Measurements from ENCODE around the gene DGKE.

The DGKE gene

DNA sequence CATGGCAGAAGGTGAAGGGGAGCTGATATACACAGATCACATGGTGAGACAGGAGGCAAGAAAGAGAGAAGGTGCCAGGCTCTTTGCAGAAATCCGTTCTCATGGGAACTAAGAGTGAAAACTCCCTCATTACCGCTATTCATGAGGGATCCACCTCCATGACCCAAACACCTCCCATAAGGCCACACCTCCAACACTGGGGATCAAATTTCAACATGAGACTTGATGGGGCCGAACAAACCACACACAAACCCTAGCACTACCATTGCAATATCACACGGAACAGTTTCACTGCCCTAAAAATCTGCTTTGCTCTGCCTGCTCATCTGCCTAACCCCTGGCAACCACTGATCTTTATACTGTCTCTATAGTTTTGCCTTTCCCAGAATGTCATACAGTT is 35.0 kb upstream of the DGKE start:
- no peak overlapping the region for H3K9ac ChIP-seq (ENCODE audit: low read length in 5 of 5)

DNA sequence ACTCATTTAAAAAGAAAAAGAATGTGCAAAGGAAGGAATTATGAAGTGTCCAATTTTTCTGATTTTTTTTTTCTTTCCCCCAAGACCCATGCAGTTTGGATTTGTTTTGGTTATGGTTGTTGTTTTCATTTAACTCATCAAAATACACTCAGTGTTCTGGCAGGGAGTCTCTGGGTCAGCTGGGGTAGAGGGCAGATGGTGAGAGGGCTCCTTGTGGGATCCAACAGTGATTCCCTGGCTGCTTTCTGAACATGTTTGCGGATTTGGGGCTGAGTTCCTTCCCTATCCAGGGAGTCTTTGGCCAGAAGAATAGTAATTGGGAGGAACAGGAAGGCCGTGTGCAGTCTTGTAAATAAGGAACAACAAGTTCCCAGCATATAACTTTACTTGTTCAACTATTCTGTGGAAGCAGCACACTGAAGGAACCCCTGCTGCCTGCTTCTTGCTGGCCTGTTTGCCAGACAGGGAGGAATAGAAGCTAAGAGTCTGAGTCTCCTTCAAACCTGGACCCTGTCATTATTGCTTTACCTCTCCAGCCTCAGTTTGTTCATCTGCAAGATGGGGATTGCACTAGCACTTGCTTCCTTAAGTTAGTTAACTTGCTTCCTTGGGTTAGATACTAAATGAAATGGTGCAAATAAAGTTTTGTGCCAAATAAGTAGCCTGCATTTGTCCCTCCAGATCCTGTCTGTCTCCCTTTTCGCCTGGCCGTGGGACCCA is 32.3 kb upstream of the DGKE start:
- Histone ChIP-seq H3K36me3 (ENCODE audit: control insufficient read depth in 5 of 5, insufficient read depth in 5 of 5, low read length in 5 of 5) (no peaks in the 10 kb centered on the region), H3K27me3 (ENCODE audit: control insufficient read depth in 5 of 5, insufficient read depth in 4 of 5, low read length in 5 of 5) (peaks cover 0 to 3% (median 0%) of the 10 kb centered on the region in 5 donors), H3K9me3 (ENCODE audit: control insufficient read depth in 5 of 5, low read length in 5 of 5) (no peaks in the 10 kb centered on the region), H3K9ac (ENCODE audit: low read length in 5 of 5) (no peak overlapping the region), H3K27ac (ENCODE audit: low read depth, low read length) (no peak overlapping the region), H3K4me3 (ENCODE audit: low read depth in 1 of 5, low read length in 5 of 5) (no peak overlapping the region), H3K4me1 (ENCODE audit: control insufficient read depth in 5 of 5, insufficient read depth in 5 of 5, low read length in 5 of 5) (peaks cover 0 to 9% (median 2%) of the 10 kb centered on the region in 5 donors)

More for the DNA sequence above, 35.0 kb upstream of the DGKE start:
- no peak overlapping the region for H3K27ac ChIP-seq (ENCODE audit: low read depth, low read length)
- peaks cover 0 to 9% (median 2%) of the 10 kb centered on the region in 5 donors for H3K4me1 ChIP-seq (ENCODE audit: control insufficient read depth in 5 of 5, insufficient read depth in 5 of 5, low read length in 5 of 5)
- no peaks in the 10 kb centered on the region for H3K36me3 ChIP-seq (ENCODE audit: control insufficient read depth in 5 of 5, insufficient read depth in 5 of 5, low read length in 5 of 5)
- H3K4me3 ChIP-seq (ENCODE audit: low read depth in 1 of 5, low read length in 5 of 5) = no peak overlapping the region
- H3K9me3 ChIP-seq (ENCODE audit: control insufficient read depth in 5 of 5, low read length in 5 of 5) = no peaks in the 10 kb centered on the region
- peaks cover 0 to 3% (median 0%) of the 10 kb centered on the region in 5 donors for H3K27me3 ChIP-seq (ENCODE audit: control insufficient read depth in 5 of 5, insufficient read depth in 4 of 5, low read length in 5 of 5)

DNA sequence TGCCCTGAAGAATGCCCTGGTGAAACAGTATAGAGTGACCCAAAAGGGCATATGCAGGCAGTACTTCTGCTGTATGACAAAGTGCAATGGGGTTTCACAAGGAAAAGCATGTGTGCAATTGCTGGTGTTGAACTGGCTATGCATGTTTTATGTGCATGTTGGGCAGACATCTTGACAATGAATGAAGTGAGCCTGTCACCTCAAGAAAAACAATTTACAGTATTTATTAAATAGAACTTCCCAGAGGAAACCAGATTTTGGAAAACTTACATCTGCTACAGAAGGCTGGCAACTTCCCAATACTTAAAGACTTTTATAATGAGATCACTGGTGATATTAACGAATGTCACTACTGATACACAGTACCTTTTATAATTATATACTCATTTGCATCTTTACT is 30.9 kb upstream of the DGKE start:
- H3K36me3 ChIP-seq (ENCODE audit: control insufficient read depth in 5 of 5, insufficient read depth in 5 of 5, low read length in 5 of 5) = no peaks in the 10 kb centered on the region
- no peak overlapping the region for H3K9ac ChIP-seq (ENCODE audit: low read length in 5 of 5)
- no peaks in the 10 kb centered on the region for H3K27me3 ChIP-seq (ENCODE audit: control insufficient read depth in 5 of 5, insufficient read depth in 4 of 5, low read length in 5 of 5)
- no peak overlapping the region for H3K4me3 ChIP-seq (ENCODE audit: low read depth in 1 of 5, low read length in 5 of 5)
- no peak overlapping the region for H3K27ac ChIP-seq (ENCODE audit: low read depth, low read length)
- peaks cover 0 to 9% (median 2%) of the 10 kb centered on the region in 5 donors for H3K4me1 ChIP-seq (ENCODE audit: control insufficient read depth in 5 of 5, insufficient read depth in 5 of 5, low read length in 5 of 5)
- no peaks in the 10 kb centered on the region for H3K9me3 ChIP-seq (ENCODE audit: control insufficient read depth in 5 of 5, low read length in 5 of 5)

DNA sequence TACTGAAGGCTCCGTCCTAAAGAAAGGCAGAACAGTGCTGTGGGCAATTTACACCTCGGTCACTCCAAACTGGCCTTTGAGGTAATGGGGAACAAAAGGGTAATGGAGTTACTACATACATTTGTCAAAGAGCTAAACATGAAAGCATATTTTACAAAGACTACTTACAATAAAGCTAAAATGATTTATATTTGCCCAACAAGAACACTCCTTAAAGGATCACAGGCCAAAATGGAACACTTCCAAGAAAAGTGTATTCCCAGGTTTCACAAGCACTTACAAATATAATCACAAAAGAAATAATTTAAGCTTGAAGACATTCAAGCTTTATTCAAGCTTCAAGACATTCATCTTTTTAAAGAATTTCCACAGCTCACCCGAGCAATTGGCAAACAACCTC is 29.5 kb upstream of the DGKE start:
- Histone ChIP-seq H3K4me3 (ENCODE audit: low read depth in 1 of 5, low read length in 5 of 5) (no peak overlapping the region), H3K27ac (ENCODE audit: low read depth, low read length) (no peak overlapping the region), H3K4me1 (ENCODE audit: control insufficient read depth in 5 of 5, insufficient read depth in 5 of 5, low read length in 5 of 5) (peaks cover 0 to 9% (median 0%) of the 10 kb centered on the region in 5 donors), H3K36me3 (ENCODE audit: control insufficient read depth in 5 of 5, insufficient read depth in 5 of 5, low read length in 5 of 5) (no peaks in the 10 kb centered on the region), H3K27me3 (ENCODE audit: control insufficient read depth in 5 of 5, insufficient read depth in 4 of 5, low read length in 5 of 5) (no peaks in the 10 kb centered on the region), H3K9ac (ENCODE audit: low read length in 5 of 5) (no peak overlapping the region), H3K9me3 (ENCODE audit: control insufficient read depth in 5 of 5, low read length in 5 of 5) (no peaks in the 10 kb centered on the region)

DNA sequence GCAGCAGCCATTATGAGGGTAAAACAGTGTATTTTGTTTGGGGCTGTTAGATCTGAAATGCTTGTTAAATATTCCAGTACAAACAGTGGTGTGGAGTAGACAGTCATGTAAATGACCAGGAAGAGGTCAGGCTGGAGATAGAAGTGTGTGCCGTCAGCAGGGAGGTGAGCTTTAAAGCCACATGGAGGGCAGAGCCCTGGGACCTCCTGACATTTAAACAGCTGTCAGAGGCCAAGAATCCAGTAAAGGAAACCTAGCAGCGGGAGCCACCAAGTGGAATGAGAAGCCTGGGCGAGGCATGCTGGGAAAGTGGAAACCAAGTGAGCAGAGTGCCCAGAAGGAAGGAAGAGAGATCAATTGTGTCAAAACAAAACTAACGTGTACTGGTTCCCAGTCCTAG is 27.0 kb upstream of the DGKE start:
- Histone ChIP-seq H3K4me1 (ENCODE audit: control insufficient read depth in 5 of 5, insufficient read depth in 5 of 5, low read length in 5 of 5) (peaks cover 0 to 3% (median 0%) of the 10 kb centered on the region in 5 donors), H3K9me3 (ENCODE audit: control insufficient read depth in 5 of 5, low read length in 5 of 5) (no peaks in the 10 kb centered on the region), H3K27ac (ENCODE audit: low read depth, low read length) (no peak overlapping the region), H3K27me3 (ENCODE audit: control insufficient read depth in 5 of 5, insufficient read depth in 4 of 5, low read length in 5 of 5) (peaks cover 0 to 3% (median 0%) of the 10 kb centered on the region in 5 donors), H3K9ac (ENCODE audit: low read length in 5 of 5) (no peak overlapping the region), H3K36me3 (ENCODE audit: control insufficient read depth in 5 of 5, insufficient read depth in 5 of 5, low read length in 5 of 5) (no peaks in the 10 kb centered on the region), H3K4me3 (ENCODE audit: low read depth in 1 of 5, low read length in 5 of 5) (no peak overlapping the region)

DNA sequence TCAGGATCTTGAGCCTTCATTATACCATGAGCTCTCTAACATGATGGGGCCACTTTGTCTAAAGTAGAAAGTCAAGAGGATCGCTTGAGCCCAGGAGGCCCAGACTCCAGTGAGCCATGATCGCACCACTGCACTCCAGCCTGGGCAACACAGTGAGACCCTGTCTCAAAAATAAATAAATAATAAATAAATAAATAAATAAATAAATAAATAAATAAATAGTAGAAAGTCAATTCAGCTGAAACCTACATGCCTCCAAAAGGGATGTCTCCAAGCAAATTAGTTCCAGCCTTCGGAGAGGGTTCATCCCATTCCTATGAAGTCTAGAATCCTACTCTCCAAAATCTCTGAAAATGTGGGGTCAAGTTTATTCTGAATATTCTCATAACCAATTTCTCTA is 26.2 kb upstream of the DGKE start:
- H3K9ac ChIP-seq (ENCODE audit: low read length in 5 of 5) = no peak overlapping the region
- H3K4me3 ChIP-seq (ENCODE audit: low read depth in 1 of 5, low read length in 5 of 5) = no peak overlapping the region
- H3K27ac ChIP-seq (ENCODE audit: low read depth, low read length) = no peak overlapping the region
- no peaks in the 10 kb centered on the region for H3K9me3 ChIP-seq (ENCODE audit: control insufficient read depth in 5 of 5, low read length in 5 of 5)
- peaks cover 0 to 3% (median 0%) of the 10 kb centered on the region in 5 donors for H3K27me3 ChIP-seq (ENCODE audit: control insufficient read depth in 5 of 5, insufficient read depth in 4 of 5, low read length in 5 of 5)
- no peaks in the 10 kb centered on the region for H3K36me3 ChIP-seq (ENCODE audit: control insufficient read depth in 5 of 5, insufficient read depth in 5 of 5, low read length in 5 of 5)
- no peaks in the 10 kb centered on the region for H3K4me1 ChIP-seq (ENCODE audit: control insufficient read depth in 5 of 5, insufficient read depth in 5 of 5, low read length in 5 of 5)

DNA sequence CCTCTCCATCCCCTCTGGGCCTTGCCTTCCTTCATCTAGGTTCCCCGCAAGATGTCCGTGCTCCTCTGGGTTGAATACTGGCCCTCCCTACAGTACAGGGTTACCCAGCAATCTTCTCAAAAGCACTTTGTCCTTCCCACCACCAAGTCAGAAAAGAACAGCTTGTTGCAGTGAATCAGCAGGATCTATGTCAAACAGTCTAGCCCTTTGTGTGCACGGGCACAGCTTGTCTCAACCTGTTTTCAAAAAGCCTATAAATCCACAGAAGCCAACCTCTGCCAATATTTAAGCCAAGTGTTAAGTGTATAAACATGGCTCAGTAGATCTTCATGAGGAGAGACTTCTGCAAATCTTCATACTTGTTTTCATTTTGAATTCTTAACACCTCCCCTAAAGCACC is 25.4 kb upstream of the DGKE start:
- Histone ChIP-seq H3K9me3 (ENCODE audit: control insufficient read depth in 5 of 5, low read length in 5 of 5) (no peaks in the 10 kb centered on the region), H3K27me3 (ENCODE audit: control insufficient read depth in 5 of 5, insufficient read depth in 4 of 5, low read length in 5 of 5) (peaks cover 0 to 3% (median 0%) of the 10 kb centered on the region in 5 donors), H3K9ac (ENCODE audit: low read length in 5 of 5) (no peak overlapping the region), H3K4me3 (ENCODE audit: low read depth in 1 of 5, low read length in 5 of 5) (no peak overlapping the region), H3K27ac (ENCODE audit: low read depth, low read length) (no peak overlapping the region), H3K4me1 (ENCODE audit: control insufficient read depth in 5 of 5, insufficient read depth in 5 of 5, low read length in 5 of 5) (no peaks in the 10 kb centered on the region), H3K36me3 (ENCODE audit: control insufficient read depth in 5 of 5, insufficient read depth in 5 of 5, low read length in 5 of 5) (no peaks in the 10 kb centered on the region)

DNA sequence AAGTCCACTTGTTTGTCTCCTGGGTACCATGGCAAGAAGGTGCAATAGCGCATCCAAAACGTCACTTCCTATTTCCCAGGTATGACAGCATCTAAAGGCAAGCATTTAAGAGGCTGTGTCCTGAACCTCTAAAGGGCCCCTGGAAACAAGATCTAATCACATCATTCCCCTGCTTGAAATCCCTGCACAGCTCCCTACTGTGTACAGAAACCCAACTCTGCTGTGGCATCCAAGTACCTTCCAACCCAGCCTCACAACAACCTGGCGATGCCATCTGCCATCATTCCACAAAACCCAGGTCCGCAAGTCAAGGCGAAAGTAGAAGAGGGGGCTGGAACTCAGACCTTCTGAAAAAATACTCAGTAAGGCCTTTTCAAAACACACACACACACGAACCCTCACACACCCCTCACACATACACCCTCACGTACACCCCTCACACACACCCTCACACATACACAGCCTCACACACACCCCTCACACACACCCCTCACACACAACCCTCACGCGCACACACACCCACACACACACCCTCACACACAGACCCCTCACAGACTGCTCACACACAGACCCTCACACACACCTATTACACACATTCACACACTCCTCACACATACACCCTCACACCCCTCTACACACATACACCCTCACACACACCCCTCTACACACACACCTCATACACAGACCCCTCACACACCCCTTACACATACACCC is 24.7 kb upstream of the DGKE start:
- no peak overlapping the region for H3K27ac ChIP-seq (ENCODE audit: low read depth, low read length)
- H3K9ac ChIP-seq (ENCODE audit: low read length in 5 of 5) = no peak overlapping the region
- no peaks in the 10 kb centered on the region for H3K9me3 ChIP-seq (ENCODE audit: control insufficient read depth in 5 of 5, low read length in 5 of 5)
- no peak overlapping the region for H3K4me3 ChIP-seq (ENCODE audit: low read depth in 1 of 5, low read length in 5 of 5)
- H3K4me1 ChIP-seq (ENCODE audit: control insufficient read depth in 5 of 5, insufficient read depth in 5 of 5, low read length in 5 of 5) = no peaks in the 10 kb centered on the region
- H3K27me3 ChIP-seq (ENCODE audit: control insufficient read depth in 5 of 5, insufficient read depth in 4 of 5, low read length in 5 of 5) = peaks cover 0 to 4% (median 0%) of the 10 kb centered on the region in 5 donors
- H3K36me3 ChIP-seq (ENCODE audit: control insufficient read depth in 5 of 5, insufficient read depth in 5 of 5, low read length in 5 of 5) = no peaks in the 10 kb centered on the region

DNA sequence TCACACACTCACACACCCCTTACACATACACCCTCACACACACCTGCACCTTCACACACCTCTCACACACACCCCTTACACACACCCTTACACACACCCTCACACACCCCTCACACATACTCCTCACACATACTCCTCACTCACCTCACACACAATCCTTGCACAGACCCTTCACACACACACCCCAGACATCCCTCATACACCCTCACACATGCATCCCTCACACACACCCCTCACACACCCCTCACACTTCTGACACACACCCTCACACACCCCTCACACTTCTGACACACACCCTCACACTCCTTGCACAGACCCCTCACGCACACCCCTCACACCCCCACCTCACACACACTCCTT is 24.2 kb upstream of the DGKE start:
- H3K4me1 ChIP-seq (ENCODE audit: control insufficient read depth in 5 of 5, insufficient read depth in 5 of 5, low read length in 5 of 5) = no peaks in the 10 kb centered on the region

DNA sequence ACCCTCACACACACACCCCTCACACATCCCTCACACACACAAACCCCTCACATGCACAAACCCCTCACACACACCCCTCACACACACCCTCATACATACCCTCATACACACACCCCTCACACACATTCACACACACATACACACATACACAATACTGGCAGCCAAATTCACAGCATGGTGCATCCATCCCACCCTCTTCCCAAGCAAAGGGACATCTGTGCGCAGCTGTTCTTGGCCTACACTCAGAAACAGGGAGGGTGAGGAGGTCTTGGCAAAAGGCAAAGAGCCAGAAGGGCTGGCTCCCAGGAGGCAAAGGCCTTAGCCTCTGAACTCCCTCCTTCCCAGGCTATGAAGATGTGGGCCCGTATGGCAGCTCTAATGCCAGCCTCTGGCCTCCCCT is 23.6 kb upstream of the DGKE start:
- H3K9ac ChIP-seq (ENCODE audit: low read length in 5 of 5) = no peak overlapping the region
- peaks cover 0 to 4% (median 0%) of the 10 kb centered on the region in 5 donors for H3K27me3 ChIP-seq (ENCODE audit: control insufficient read depth in 5 of 5, insufficient read depth in 4 of 5, low read length in 5 of 5)
- no peak overlapping the region for H3K4me3 ChIP-seq (ENCODE audit: low read depth in 1 of 5, low read length in 5 of 5)
- H3K27ac ChIP-seq (ENCODE audit: low read depth, low read length) = no peak overlapping the region
- H3K36me3 ChIP-seq (ENCODE audit: control insufficient read depth in 5 of 5, insufficient read depth in 5 of 5, low read length in 5 of 5) = no peaks in the 10 kb centered on the region
- no peaks in the 10 kb centered on the region for H3K9me3 ChIP-seq (ENCODE audit: control insufficient read depth in 5 of 5, low read length in 5 of 5)
- no peaks in the 10 kb centered on the region for H3K4me1 ChIP-seq (ENCODE audit: control insufficient read depth in 5 of 5, insufficient read depth in 5 of 5, low read length in 5 of 5)

More for the DNA sequence above, 24.2 kb upstream of the DGKE start:
- no peaks in the 10 kb centered on the region for H3K36me3 ChIP-seq (ENCODE audit: control insufficient read depth in 5 of 5, insufficient read depth in 5 of 5, low read length in 5 of 5)
- H3K9ac ChIP-seq (ENCODE audit: low read length in 5 of 5) = no peak overlapping the region
- no peak overlapping the region for H3K27ac ChIP-seq (ENCODE audit: low read depth, low read length)
- no peaks in the 10 kb centered on the region for H3K9me3 ChIP-seq (ENCODE audit: control insufficient read depth in 5 of 5, low read length in 5 of 5)
- H3K4me3 ChIP-seq (ENCODE audit: low read depth in 1 of 5, low read length in 5 of 5) = no peak overlapping the region
- peaks cover 0 to 4% (median 0%) of the 10 kb centered on the region in 5 donors for H3K27me3 ChIP-seq (ENCODE audit: control insufficient read depth in 5 of 5, insufficient read depth in 4 of 5, low read length in 5 of 5)
